H1 (cell line): Measurements from ENCODE around the gene SNX21. TPM values are rescaled to one million over a fixed set of nuclear protein-coding genes. Genes with fewer than 3 reads are reported as not detected.

Source experiments
- CTCF ChIA-PET: fragments of 300-600 bp; sonication (Branson Sonifier 250); formaldehyde crosslinking; loops from one replicate; lab custom pipeline; 2021; ENCODE audit not compliant: partially characterized antibody; lab: Charles Lee
- POLR2A ChIA-PET: fragments of 300-600 bp; sonication (Branson Sonifier 250); formaldehyde crosslinking; loops from one replicate; lab custom pipeline; 2021; ENCODE audit warnings: inconsistent platforms; ENCODE audit not compliant: partially characterized antibody; lab: Charles Lee
- DNase-seq, 2 experiments: peaks; one replicate each; pipeline versions ENCODE4 v3.0.0 to v3.0.0-alpha.2; 2010 to 2022; ENCODE audit warnings: low spot score in 2 of 2, low read depth in 1 of 2, mixed read lengths in 1 of 2
- FAIRE-seq: peaks from 2 replicates; lab custom pipeline; 2011; peaks lifted over from hg19 to GRCh38; lab: Jason Lieb, UNC
- H2AFZ ChIP-seq: 2 replicates; pipeline ENCODE4 v1.8.1; 2012; ENCODE audit warnings: low read length, inconsistent platforms
- H2AK5ac ChIP-seq: 2 replicates; pipeline ENCODE4 v1.6.1; 2013; ENCODE audit warnings: low read depth, low read length
- H2BK120ac ChIP-seq: replicated peaks from 2 replicates; pipeline ENCODE3; 2013; ENCODE audit warnings: low read depth, low read length, inconsistent platforms
- H2BK12ac ChIP-seq: 2 replicates; pipeline ENCODE4 v1.6.1; 2013; ENCODE audit warnings: low read depth, low read length
- H2BK15ac ChIP-seq: 2 replicates; pipeline ENCODE4 v1.6.1; 2013; ENCODE audit warnings: low read length
- H2BK20ac ChIP-seq: 2 replicates; pipeline ENCODE4 v1.6.1; 2013; ENCODE audit warnings: low read length
- H2BK5ac ChIP-seq: 2 replicates; pipeline ENCODE4 v1.6.1; 2013; ENCODE audit warnings: low read depth, low read length
- H3K14ac ChIP-seq: 2 replicates; pipeline ENCODE4 v1.6.1; 2013; ENCODE audit warnings: inconsistent platforms; ENCODE audit not compliant: insufficient read length
- H3K18ac ChIP-seq: 2 replicates; pipeline ENCODE4 v1.6.1; 2013; ENCODE audit warnings: low read length; ENCODE audit errors: extremely low read depth
- H3K23ac ChIP-seq: 2 replicates; pipeline ENCODE4 v1.6.1; 2013; ENCODE audit warnings: inconsistent platforms; ENCODE audit not compliant: insufficient read length
- H3K23me2 ChIP-seq: 2 replicates; pipeline ENCODE4 v1.6.1; 2013; ENCODE audit warnings: low read depth, low read length
- H3K27ac ChIP-seq: 2 replicates; pipeline ENCODE4 v1.6.1; 2011; ENCODE audit warnings: low read depth, low read length, inconsistent platforms
- H3K27me3 ChIP-seq, 4 experiments: replicated peaks in 1 of 4; 1 replicate in 1 of 4; 2 replicates in 3 of 4; pipeline versions ENCODE4 v1.6.1 to v1.8.1; 2011 to 2013; ENCODE audit warnings: low read length in 3 of 4, mild to moderate bottlenecking in 3 of 4, inconsistent platforms in 2 of 4, mixed read lengths in 2 of 4, moderate library complexity in 1 of 4; ENCODE audit not compliant: control insufficient read depth in 3 of 4, insufficient read depth in 3 of 4; ENCODE audit errors: extremely low read depth in 1 of 4
- H3K36me3 ChIP-seq, 4 experiments: 2 replicates each; pipeline versions ENCODE4 v1.6.1 to v1.8.1; 2011 to 2013; ENCODE audit warnings: mild to moderate bottlenecking in 4 of 4, low read length in 3 of 4, moderate library complexity in 2 of 4, control low read depth in 1 of 4, inconsistent platforms in 1 of 4; ENCODE audit not compliant: insufficient read depth in 4 of 4, control insufficient read depth in 2 of 4
- H3K4ac ChIP-seq: replicated peaks from 2 replicates; pipeline ENCODE3; 2013; ENCODE audit warnings: low read length, low read depth, mixed read lengths, inconsistent platforms; ENCODE audit not compliant: insufficient read length
- H3K4me1 ChIP-seq, 4 experiments: replicated peaks in 1 of 4; 1 replicate in 1 of 4; 2 replicates in 3 of 4; pipeline versions ENCODE4 v1.6.1 to v1.8.1; 2011 to 2013; ENCODE audit warnings: low read length in 3 of 4, inconsistent platforms in 2 of 4, mixed read lengths in 1 of 4; ENCODE audit not compliant: insufficient read depth in 4 of 4, control insufficient read depth in 3 of 4
- H3K4me2 ChIP-seq, 2 experiments: 2 replicates each; pipeline versions ENCODE4 v1.6.1 to v1.8.1; 2011 to 2013; ENCODE audit warnings: low read depth in 2 of 2, low read length in 2 of 2, control low read depth in 1 of 2, inconsistent platforms in 1 of 2, mild to moderate bottlenecking in 1 of 2; ENCODE audit not compliant: insufficient read depth in 1 of 2
- H3K4me3 ChIP-seq, 4 experiments: fragments of 200-600, 300-600 bp in 1 of 4; sonication (generic), shearing (Covaris generic), sonication (Bioruptor Twin) in 1 of 4; 2 replicates each; pipeline versions ENCODE4 v1.5.1 to v1.8.1; 2011 to 2016; ENCODE audit warnings: low read length in 4 of 4, low read depth in 3 of 4, control low read depth in 2 of 4, inconsistent platforms in 2 of 4, mild to moderate bottlenecking in 2 of 4, mixed read lengths in 1 of 4, moderate library complexity in 1 of 4; ENCODE audit not compliant: insufficient read depth in 2 of 4; ENCODE audit errors: extremely low read depth in 1 of 4
- H3K56ac ChIP-seq: replicated peaks from 2 replicates; pipeline ENCODE3; 2013; ENCODE audit warnings: low read depth, mild to moderate bottlenecking, mixed read lengths, low read length, inconsistent platforms; ENCODE audit not compliant: insufficient read length
- H3K79me1 ChIP-seq: 2 replicates; pipeline ENCODE4 v1.6.1; 2013; ENCODE audit warnings: low read depth, low read length, control low read depth
- H3K79me2 ChIP-seq, 2 experiments: 2 replicates each; pipeline versions ENCODE4 v1.6.1 to v1.8.1; 2012 to 2013; ENCODE audit warnings: low read length in 2 of 2, mild to moderate bottlenecking in 2 of 2, inconsistent platforms in 1 of 2; ENCODE audit not compliant: insufficient read depth in 2 of 2, control insufficient read depth in 1 of 2
- H3K9ac ChIP-seq, 4 experiments: replicated peaks in 1 of 4; 1 replicate in 1 of 4; 2 replicates in 3 of 4; pipeline versions ENCODE4 v1.6.1 to v1.8.1; 2011 to 2013; ENCODE audit warnings: low read depth in 3 of 4, low read length in 3 of 4, control low read depth in 2 of 4, mild to moderate bottlenecking in 2 of 4, moderate library complexity in 2 of 4, inconsistent platforms in 1 of 4; ENCODE audit errors: extremely low read depth in 1 of 4
- H3K9me3 ChIP-seq, 2 experiments: 2 replicates each; pipeline versions ENCODE4 v1.6.1 to v1.8.1; 2012 to 2013; ENCODE audit warnings: mild to moderate bottlenecking in 2 of 2, moderate library complexity in 2 of 2, control low read depth in 1 of 2, inconsistent platforms in 1 of 2, low read depth in 1 of 2, low read length in 1 of 2, mixed read lengths in 1 of 2; ENCODE audit not compliant: insufficient read depth in 2 of 2
- H4K20me1 ChIP-seq, 2 experiments: replicated peaks in 1 of 2; 2 replicates each; pipeline versions ENCODE3 to v1.8.1; 2011 to 2013; ENCODE audit warnings: inconsistent platforms in 2 of 2, low read length in 2 of 2, mild to moderate bottlenecking in 1 of 2; ENCODE audit not compliant: insufficient read depth in 2 of 2, control insufficient read depth in 1 of 2
- H4K5ac ChIP-seq: 2 replicates; pipeline ENCODE4 v1.6.1; 2013; ENCODE audit warnings: low read length, low read depth, mixed read lengths, inconsistent platforms; ENCODE audit not compliant: insufficient read length
- H4K8ac ChIP-seq: 2 replicates; pipeline ENCODE4 v1.8.0; 2013; ENCODE audit warnings: mild to moderate bottlenecking, moderate library complexity, low read length, inconsistent platforms; ENCODE audit not compliant: insufficient read depth; ENCODE audit errors: extremely low read depth
- H4K91ac ChIP-seq: replicated peaks from 2 replicates; pipeline ENCODE3; 2013; ENCODE audit warnings: low read length, mixed read lengths, inconsistent platforms; ENCODE audit not compliant: insufficient read length
- BACH1 ChIP-seq: IDR thresholded peaks from 2 replicates; pipeline ENCODE4 v1.6.1; 2012; ENCODE audit warnings: low read length, improper control_type of control experiment
- CHD1 ChIP-seq: IDR thresholded peaks from 2 replicates; pipeline ENCODE4 v1.6.1; 2012; ENCODE audit warnings: low read depth, low read length, improper control_type of control experiment
- FOSL1 ChIP-seq: IDR thresholded peaks from 2 replicates; pipeline ENCODE4 v1.6.1; 2011; ENCODE audit warnings: mild to moderate bottlenecking, low read depth, low read length, moderate library complexity; ENCODE audit not compliant: insufficient read depth
- JUN ChIP-seq: IDR thresholded peaks from 2 replicates; pipeline ENCODE4 v1.6.1; 2011; ENCODE audit warnings: low read depth, mild to moderate bottlenecking, improper control_type of control experiment, low read length
- TEAD4 ChIP-seq: IDR thresholded peaks from 2 replicates; pipeline ENCODE4 v1.6.1; 2012; ENCODE audit warnings: low read depth, low read length, inconsistent platforms, mixed read lengths
- WGBS, 2 experiments: shearing (Covaris generic) in 1 of 2; methylation state at CpG; one replicate each; pipeline versions ENCODE4 v1.1.6 to v1.1.7; 2013 to 2015; ENCODE audit warnings: low lambda C conversion rate in 2 of 2, mixed read lengths in 2 of 2, inconsistent platforms in 1 of 2, low coverage in 1 of 2, missing lambda C conversion rate in 1 of 2; ENCODE audit not compliant: insufficient replicate concordance in 2 of 2, insufficient coverage in 1 of 2, insufficient read length in 1 of 2; ENCODE audit errors: extremely low coverage in 1 of 2, missing lambda C conversion rate in 1 of 2; 5-methylcytosine and 5-hydroxymethylcytosine counted together
- polyA plus RNA-seq, 7 experiments: library from polyadenylated mRNA; depleted of rRNA in 3 of 7; stranded (reverse) in 5 of 7; unstranded in 2 of 7; fragments of >200 nt in 5 of 7; fragments of 200-250 nt in 2 of 7; gene quantifications; 1 replicate in 5 of 7; 2 replicates in 1 of 7; 4 replicates in 1 of 7; pipeline versions ENCODE4 v1.2.1 to v1.2.3, GENCODE V29; 2011 to 2013; ENCODE audit warnings: missing spikeins in 2 of 7, mixed read lengths in 2 of 7
- total RNA-seq: library from RNA; stranded (reverse); fragmentation: NEBNext Ultra II Directional; extraction: Animal tissue kit (Norgen Biotek cat#: 25700); gene quantifications from 2 replicates; pipeline ENCODE4 v1.2.1, GENCODE V29; 2021

SNX21 gene
- total and polyA plus RNA-seq, 2 of the 8 experiments (the other 6 are each of a cell fraction or from before 2014, with no cell fraction given) = 15.8 to 16.8 TPM

DNA sequence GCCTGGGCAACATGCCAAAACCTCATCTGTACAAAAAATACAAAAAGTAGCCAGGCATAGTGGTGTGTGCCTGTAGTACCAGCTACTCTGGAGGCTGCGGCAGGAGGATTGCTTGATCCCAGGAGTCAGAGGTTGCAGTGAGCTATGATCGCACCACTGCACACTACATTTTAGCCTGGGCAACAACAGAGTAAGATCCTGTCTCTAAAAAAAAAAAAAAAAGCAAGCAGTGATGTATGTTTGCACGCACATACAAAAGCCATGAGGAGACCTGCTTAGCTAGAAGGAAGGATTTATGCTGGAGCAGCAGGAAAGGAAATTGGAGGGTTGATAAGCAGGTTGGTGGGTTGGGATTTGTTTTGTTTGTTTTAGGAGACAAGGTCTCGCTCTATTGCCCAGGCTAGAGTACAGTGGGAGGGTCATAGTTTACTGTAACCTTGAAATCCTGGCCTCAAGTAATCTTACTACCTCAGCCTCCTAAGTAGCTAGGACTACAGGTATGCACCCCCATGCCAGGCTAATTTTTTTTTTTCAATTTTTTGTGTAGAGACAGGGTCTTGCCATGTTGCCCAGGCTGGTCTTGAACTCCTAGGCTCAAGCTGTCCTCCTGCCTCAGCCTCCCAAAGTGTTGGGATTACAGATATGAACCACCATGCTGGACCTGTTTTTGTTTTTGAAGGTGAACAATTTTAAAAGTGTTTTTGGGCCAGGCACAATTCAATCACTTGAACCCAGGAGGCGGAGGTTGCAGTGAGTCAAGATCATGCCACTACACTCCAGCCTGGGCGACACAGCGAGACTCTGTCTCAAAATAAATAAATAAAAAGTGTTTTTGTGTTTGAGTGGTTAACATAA lies 27.8 kb downstream of the SNX21 start:
- Histone ChIP-seq H3K23me2 (peaks cover 8% of the 10 kb centered on the region; the same call in 1 of the 2 replicates), H3K79me1 (no peaks in the 10 kb centered on the region), H3K36me3 (no peaks in the 10 kb centered on the region; a peak in 1 of 8 replicates), H3K56ac (no peak overlapping the region), H2AK5ac (0 out of 2 replicates have a peak overlapping the region, but pooled peaks have one; percentile 20), H2BK20ac (no peak overlapping the region), H3K27me3 (no peaks in the 10 kb centered on the region), H2BK120ac (no peak overlapping the region), H3K27ac (no peak overlapping the region), H3K4me2 (no peak overlapping the region), H3K4me3 (no peak overlapping the region), H3K79me2 (peaks cover 0 to 8% of the 10 kb centered on the region in 2 experiments; a peak in 1 of 4 replicates), H3K9ac (no peak overlapping the region), H3K4ac (no peak overlapping the region), H2AFZ (no peak overlapping the region), H4K91ac (no peak overlapping the region), H4K5ac (no peak overlapping the region), H3K23ac (no peak overlapping the region), H4K20me1 (no peaks in the 10 kb centered on the region), H3K14ac (no peak overlapping the region), H3K4me1 (peaks cover 0 to 6% (median 1%) of the 10 kb centered on the region in 4 experiments; a peak in 4 of 7 replicates), H4K8ac (no peak overlapping the region), H2BK15ac (no peak overlapping the region), H2BK12ac (no peak overlapping the region), H3K9me3 (no peaks in the 10 kb centered on the region), H3K18ac (no peak overlapping the region), H2BK5ac (no peak overlapping the region)
- no peak for DNase-seq
- WGBS, 2 experiments = 95% methylated on average over 7 of the region's 7 CpGs; no CpG with 5 or more reads in 1 of the 2 experiments
- FAIRE-seq = no peak
- CTCF ChIA-PET = interaction anchor here (0.6 to 1.2 kb wide), 3 partner anchors 38 to 109 kb away, joined by 3 to 4 read pairs (median 3); no protein-coding TSS in a partner anchor
- POLR2A ChIA-PET = interaction anchor here (0.7 to 1.4 kb wide), 4 partner anchors 20 to 72 kb away, joined by 3 to 9 read pairs (median 3); partner anchors contain the start of gene ZSWIM1
- no peak for TF ChIP-seq CHD1
- TF ChIP-seq TEAD4 = no peak
- TF ChIP-seq JUN = no peak
- TF ChIP-seq FOSL1 = no peak
- TF ChIP-seq BACH1 = no peak
